22Rv1 (cell line): ENCODE measurements around the gene CNIH3.

Experiments used
- ZFX ChIP-seq: fragments of 450-650 bp; IDR thresholded peaks from 2 replicates; pipeline ENCODE4 v1.6.1; 2017; ENCODE audit warnings: antibody characterized with exemption, borderline replicate concordance
- TF ChIP-seq, protein P1 (sequence below): fragments of 450-650 bp; IDR thresholded peaks from 2 replicates; pipeline ENCODE4 v1.5.1; 2017; ENCODE audit warnings: mild to moderate bottlenecking

DNA sequence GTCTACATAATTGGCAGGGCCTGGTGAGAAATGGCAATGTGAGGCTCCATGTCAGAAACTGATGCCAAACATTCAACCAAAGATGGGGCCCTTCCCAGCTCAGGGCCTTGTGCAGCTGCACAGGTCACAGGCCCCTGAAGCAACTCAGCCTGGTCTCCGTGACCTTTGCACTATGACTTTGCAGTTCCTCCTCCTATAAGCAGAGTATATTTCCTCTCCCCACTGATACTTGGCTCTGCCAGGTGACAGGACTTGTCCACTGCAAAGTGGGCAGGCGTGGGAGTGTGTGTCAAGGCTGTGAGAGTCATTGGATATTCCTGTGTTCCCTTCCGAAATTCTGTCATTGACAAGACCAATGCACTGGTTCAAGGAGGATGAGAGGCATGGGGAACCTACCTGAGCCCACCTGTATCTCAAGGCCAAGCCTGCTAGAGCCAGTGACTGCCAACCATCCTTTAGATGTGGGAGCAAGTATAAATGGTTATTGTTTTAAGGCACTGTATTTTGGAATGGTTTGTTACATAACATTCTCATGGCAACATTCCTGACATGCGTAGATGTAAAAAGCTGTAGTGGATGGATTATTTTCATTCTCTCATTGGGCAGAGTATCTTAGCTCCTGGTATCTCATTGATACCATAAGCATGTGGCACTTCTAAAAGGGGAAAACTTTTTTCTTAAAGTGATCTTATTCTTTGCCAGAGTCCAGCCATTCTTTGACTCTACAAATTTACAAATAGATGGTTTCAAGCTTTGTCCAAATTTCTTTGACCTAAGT, 75.2 kb downstream of the CNIH3 start:
- TF ChIP-seq, protein P1, sequence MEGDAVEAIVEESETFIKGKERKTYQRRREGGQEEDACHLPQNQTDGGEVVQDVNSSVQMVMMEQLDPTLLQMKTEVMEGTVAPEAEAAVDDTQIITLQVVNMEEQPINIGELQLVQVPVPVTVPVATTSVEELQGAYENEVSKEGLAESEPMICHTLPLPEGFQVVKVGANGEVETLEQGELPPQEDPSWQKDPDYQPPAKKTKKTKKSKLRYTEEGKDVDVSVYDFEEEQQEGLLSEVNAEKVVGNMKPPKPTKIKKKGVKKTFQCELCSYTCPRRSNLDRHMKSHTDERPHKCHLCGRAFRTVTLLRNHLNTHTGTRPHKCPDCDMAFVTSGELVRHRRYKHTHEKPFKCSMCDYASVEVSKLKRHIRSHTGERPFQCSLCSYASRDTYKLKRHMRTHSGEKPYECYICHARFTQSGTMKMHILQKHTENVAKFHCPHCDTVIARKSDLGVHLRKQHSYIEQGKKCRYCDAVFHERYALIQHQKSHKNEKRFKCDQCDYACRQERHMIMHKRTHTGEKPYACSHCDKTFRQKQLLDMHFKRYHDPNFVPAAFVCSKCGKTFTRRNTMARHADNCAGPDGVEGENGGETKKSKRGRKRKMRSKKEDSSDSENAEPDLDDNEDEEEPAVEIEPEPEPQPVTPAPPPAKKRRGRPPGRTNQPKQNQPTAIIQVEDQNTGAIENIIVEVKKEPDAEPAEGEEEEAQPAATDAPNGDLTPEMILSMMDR = no peak
- TF ChIP-seq ZFX = no peak
